Astrocyte (in vitro differentiated cells and primary cell): Measurements from ENCODE around the gene CBX8. TPM values are rescaled to one million over a fixed set of nuclear protein-coding genes. Genes with fewer than 3 reads are reported as not detected.

Experiments used
- DNase-seq: peaks from one replicate; pipeline ENCODE4 v3.0.0-alpha.2; 2010; ENCODE audit warnings: low read depth
- FAIRE-seq: peaks from 2 replicates; lab custom pipeline; 2011; peaks lifted over from hg19 to GRCh38; lab: Jason Lieb, UNC
- H2AFZ ChIP-seq: 2 replicates; pipeline ENCODE4 v1.6.0; 2012; ENCODE audit warnings: low read depth, low read length, inconsistent platforms
- H3K27ac ChIP-seq: 2 replicates; pipeline ENCODE4 v1.5.1; 2011; ENCODE audit warnings: low read depth, low read length, inconsistent platforms
- H3K27me3 ChIP-seq: 2 replicates; pipeline ENCODE4 v1.6.0; 2011; ENCODE audit warnings: low read length, inconsistent platforms; ENCODE audit not compliant: insufficient read depth
- H3K36me3 ChIP-seq: 2 replicates; pipeline ENCODE4 v1.5.1; 2011; ENCODE audit warnings: low read length, inconsistent platforms; ENCODE audit not compliant: insufficient read depth
- H3K4me1 ChIP-seq: 2 replicates; pipeline ENCODE4 v1.5.1; 2011; ENCODE audit warnings: low read length, inconsistent platforms; ENCODE audit not compliant: insufficient read depth
- H3K4me2 ChIP-seq: 2 replicates; pipeline ENCODE4 v1.6.0; 2012; ENCODE audit warnings: low read length, inconsistent platforms
- H3K4me3 ChIP-seq: 2 replicates; pipeline ENCODE4 v1.5.1; 2011; ENCODE audit warnings: low read depth, mild to moderate bottlenecking, low read length, inconsistent platforms; ENCODE audit not compliant: insufficient read depth
- H3K79me2 ChIP-seq: 2 replicates; pipeline ENCODE4 v1.6.0; 2012; ENCODE audit warnings: mild to moderate bottlenecking, low read length, inconsistent platforms; ENCODE audit not compliant: insufficient read depth
- H3K9ac ChIP-seq: 2 replicates; pipeline ENCODE4 v1.6.0; 2012; ENCODE audit warnings: mild to moderate bottlenecking, low read length, inconsistent platforms
- H3K9me3 ChIP-seq: 2 replicates; pipeline ENCODE4 v1.5.1; 2012; ENCODE audit warnings: low read depth, mild to moderate bottlenecking, low read length, inconsistent platforms; ENCODE audit not compliant: insufficient read depth
- H4K20me1 ChIP-seq: 2 replicates; pipeline ENCODE4 v1.6.0; 2012; ENCODE audit warnings: low read length, inconsistent platforms; ENCODE audit not compliant: insufficient read depth
- H3K27ac Mint-ChIP-seq: one replicate; pipeline ENCODE4 v1.8.0; 2021; ENCODE audit warnings: mild to moderate bottlenecking, mixed read lengths; ENCODE audit not compliant: unreplicated experiment
- H3K27me3 Mint-ChIP-seq: one replicate; pipeline ENCODE4 v1.8.0; 2021; ENCODE audit warnings: low read depth, mixed read lengths; ENCODE audit not compliant: unreplicated experiment
- H3K36me3 Mint-ChIP-seq: one replicate; pipeline ENCODE4 v1.8.0; 2021; ENCODE audit warnings: low read depth, mixed read lengths; ENCODE audit not compliant: unreplicated experiment
- H3K4me1 Mint-ChIP-seq: one replicate; pipeline ENCODE4 v1.8.0; 2021; ENCODE audit warnings: low read depth, mixed read lengths; ENCODE audit not compliant: unreplicated experiment
- H3K4me3 Mint-ChIP-seq: one replicate; pipeline ENCODE4 v1.8.0; 2021; ENCODE audit warnings: mild to moderate bottlenecking, moderate library complexity, mixed read lengths; ENCODE audit not compliant: unreplicated experiment
- H3K9me3 Mint-ChIP-seq: one replicate; pipeline ENCODE4 v1.8.0; 2021; ENCODE audit warnings: mild to moderate bottlenecking, mixed read lengths; ENCODE audit not compliant: unreplicated experiment
- EZH2 ChIP-seq: IDR thresholded peaks from 2 replicates; pipeline ENCODE4 v1.6.1; 2012; ENCODE audit warnings: mild to moderate bottlenecking, low read length, inconsistent platforms; ENCODE audit not compliant: insufficient read depth
- total RNA-seq: library from RNA; stranded (reverse); gene quantifications from 2 replicates; pipeline ENCODE4 v1.2.1, GENCODE V29; 2021
- TF ChIP-seq, protein P1 (sequence below): IDR thresholded peaks from 2 replicates; pipeline ENCODE4 v1.5.1; 2011; ENCODE audit warnings: low read depth, mild to moderate bottlenecking, inconsistent platforms, low read length, moderate library complexity; ENCODE audit not compliant: insufficient read depth

Gene CBX8
- total RNA-seq, 1 donor from 2014 or later, result 3.4 TPM

DNA sequence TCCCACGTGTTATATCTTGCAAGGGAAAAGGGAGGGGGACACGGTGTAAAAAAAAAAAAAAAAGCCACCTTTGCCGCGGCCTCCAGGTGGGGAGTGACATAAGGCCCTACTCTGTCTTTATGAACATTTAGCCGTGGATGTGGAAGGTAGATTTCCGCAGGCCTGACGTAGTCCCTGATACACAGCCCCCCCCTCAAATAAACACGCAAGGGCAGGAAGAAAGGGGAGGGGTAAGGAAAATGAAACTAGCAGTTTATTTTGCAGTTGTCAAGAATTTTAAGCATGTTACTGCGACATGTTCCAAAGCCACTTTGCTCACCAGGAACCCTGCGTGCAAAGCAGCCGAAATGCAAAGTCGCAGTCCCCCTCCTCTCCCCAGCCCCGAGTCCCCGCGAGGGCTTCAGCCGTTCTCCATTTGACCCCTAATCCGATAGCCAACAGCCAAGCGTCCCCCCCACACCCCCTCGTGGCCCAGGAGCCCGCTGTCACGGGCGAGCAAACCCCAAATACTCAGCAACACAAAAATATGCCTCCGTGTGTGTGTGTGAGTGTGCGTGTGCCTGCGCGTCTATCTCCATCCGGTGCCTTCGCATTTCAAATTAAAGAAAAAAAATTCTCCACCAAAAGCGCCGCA lies 41.1 kb upstream of the CBX8 start:
- no peaks in the 10 kb centered on the region for H3K9me3 ChIP-seq
- peaks cover 22% of the 10 kb centered on the region for H3K27me3 Mint-ChIP-seq
- H3K4me3 ChIP-seq, result peak overlapping the region; percentile 92
- peaks cover 24% of the 10 kb centered on the region for H3K4me1 ChIP-seq
- H3K9me3 Mint-ChIP-seq, result peaks cover 8% of the 10 kb centered on the region
- H3K4me1 Mint-ChIP-seq, result peaks cover 5% of the 10 kb centered on the region
- TF ChIP-seq, protein P1, sequence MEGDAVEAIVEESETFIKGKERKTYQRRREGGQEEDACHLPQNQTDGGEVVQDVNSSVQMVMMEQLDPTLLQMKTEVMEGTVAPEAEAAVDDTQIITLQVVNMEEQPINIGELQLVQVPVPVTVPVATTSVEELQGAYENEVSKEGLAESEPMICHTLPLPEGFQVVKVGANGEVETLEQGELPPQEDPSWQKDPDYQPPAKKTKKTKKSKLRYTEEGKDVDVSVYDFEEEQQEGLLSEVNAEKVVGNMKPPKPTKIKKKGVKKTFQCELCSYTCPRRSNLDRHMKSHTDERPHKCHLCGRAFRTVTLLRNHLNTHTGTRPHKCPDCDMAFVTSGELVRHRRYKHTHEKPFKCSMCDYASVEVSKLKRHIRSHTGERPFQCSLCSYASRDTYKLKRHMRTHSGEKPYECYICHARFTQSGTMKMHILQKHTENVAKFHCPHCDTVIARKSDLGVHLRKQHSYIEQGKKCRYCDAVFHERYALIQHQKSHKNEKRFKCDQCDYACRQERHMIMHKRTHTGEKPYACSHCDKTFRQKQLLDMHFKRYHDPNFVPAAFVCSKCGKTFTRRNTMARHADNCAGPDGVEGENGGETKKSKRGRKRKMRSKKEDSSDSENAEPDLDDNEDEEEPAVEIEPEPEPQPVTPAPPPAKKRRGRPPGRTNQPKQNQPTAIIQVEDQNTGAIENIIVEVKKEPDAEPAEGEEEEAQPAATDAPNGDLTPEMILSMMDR, result no peak
- TF ChIP-seq EZH2, result no peak
- H3K27ac Mint-ChIP-seq, result peak overlapping the region; percentile 88
- H3K4me3 Mint-ChIP-seq, result peak overlapping the region; percentile 95
- no peaks in the 10 kb centered on the region for H3K36me3 ChIP-seq
- peaks cover 33% of the 10 kb centered on the region for H3K79me2 ChIP-seq
- peak overlapping the region; percentile 56 for H2AFZ ChIP-seq
- H3K4me2 ChIP-seq, result peak overlapping the region; percentile 96
- FAIRE-seq (no peak), DNase-seq (peak; percentile 41)
- H3K27me3 ChIP-seq, result peaks cover 24% of the 10 kb centered on the region
- peaks cover 53% of the 10 kb centered on the region for H4K20me1 ChIP-seq
- H3K27ac ChIP-seq, result peak overlapping the region; percentile 50
- H3K36me3 Mint-ChIP-seq, result peaks cover 8% of the 10 kb centered on the region
- peak overlapping the region; percentile 78 for H3K9ac ChIP-seq

GRCh38 chr17:79836972-79837887 lies 40.4 kb upstream of the CBX8 start:
- H2AFZ ChIP-seq, result no peak overlapping the region
- H3K36me3 ChIP-seq, result no peaks in the 10 kb centered on the region
- H3K36me3 Mint-ChIP-seq, result peaks cover 8% of the 10 kb centered on the region
- TF ChIP-seq, protein P1, result no peak
- TF ChIP-seq EZH2, result no peak
- H3K9ac ChIP-seq, result peak overlapping the region; percentile 78
- H3K27ac Mint-ChIP-seq, result peak overlapping the region; percentile 88
- H4K20me1 ChIP-seq, result peaks cover 55% of the 10 kb centered on the region
- peaks cover 8% of the 10 kb centered on the region for H3K9me3 Mint-ChIP-seq
- DNase-seq (peak; percentile 53), FAIRE-seq (no peak)
- H3K4me1 ChIP-seq, result peaks cover 31% of the 10 kb centered on the region
- peaks cover 7% of the 10 kb centered on the region for H3K4me1 Mint-ChIP-seq
- peak overlapping the region; percentile 95 for H3K4me3 Mint-ChIP-seq
- H3K9me3 ChIP-seq, result no peaks in the 10 kb centered on the region
- H3K4me2 ChIP-seq, result peak overlapping the region; percentile 96
- peaks cover 16% of the 10 kb centered on the region for H3K27me3 ChIP-seq
- peaks cover 16% of the 10 kb centered on the region for H3K27me3 Mint-ChIP-seq
- H3K79me2 ChIP-seq, result peaks cover 33% of the 10 kb centered on the region
- no peak overlapping the region for H3K27ac ChIP-seq
- peak overlapping the region; percentile 92 for H3K4me3 ChIP-seq
